Islet precursor cell (in vitro differentiated cells): ENCODE measurements around the gene TPGS1.

ENCODE experiments used
- DNase-seq: peaks from one replicate; pipeline ENCODE4 v3.0.0-alpha.2; 2018

Gene TPGS1

GRCh38 chr19:496112-496665, 11.1 kb upstream of the TPGS1 start, which contains the start of gene MADCAM1:
TSS of gene MADCAM1 (plus strand) at chr19:496486. CDS start at chr19:496500, 14 bp downstream.
- peak; percentile 42 for DNase-seq

GRCh38 chr19:496986-497385, 10.3 kb upstream of the TPGS1 start:
- no peak for DNase-seq

- no peak for DNase-seq
Observed at GRCh38 chr19:497491-497868, 9.8 kb upstream of the TPGS1 start.

GRCh38 chr19:497869-498510, 9.3 kb upstream of the TPGS1 start:
- peak; percentile 64 for DNase-seq

GRCh38 chr19:498511-498891, 8.8 kb upstream of the TPGS1 start:
- peak; percentile 51 for DNase-seq

- peak; percentile 49 for DNase-seq
Observed at GRCh38 chr19:498977-499623, 8.2 kb upstream of the TPGS1 start.

- peak; percentile 48 for DNase-seq
Observed at GRCh38 chr19:501646-502045, 5.7 kb upstream of the TPGS1 start.

GRCh38 chr19:504616-505015, 2.7 kb upstream of the TPGS1 start:
- peak; percentile 47 for DNase-seq

- peak; percentile 96 for DNase-seq
Observed at GRCh38 chr19:506404-507285, 652 bp upstream of the TPGS1 start.

- DNase-seq, result no peak
Observed at GRCh38 chr19:508204-509150, 1.2 kb downstream of the TPGS1 start.

- DNase-seq, result peak; percentile 96
Observed at GRCh38 chr19:510606-511100, 3.4 kb downstream of the TPGS1 start.

- peak; percentile 97 for DNase-seq
Observed at GRCh38 chr19:511101-511851, 4.0 kb downstream of the TPGS1 start.

GRCh38 chr19:512547-513365, 5.5 kb downstream of the TPGS1 start:
- DNase-seq, result peak; percentile 70

- no peak for DNase-seq
Observed at GRCh38 chr19:513368-514165, 6.3 kb downstream of the TPGS1 start.

GRCh38 chr19:514166-514663, 6.9 kb downstream of the TPGS1 start:
- DNase-seq, result no peak

GRCh38 chr19:517721-518597, 10.7 kb downstream of the TPGS1 start:
- DNase-seq, result peak; percentile 93

- peak; percentile 87 for DNase-seq
Observed at GRCh38 chr19:518598-519231, 11.4 kb downstream of the TPGS1 start.

- no peak for DNase-seq
Observed at GRCh38 chr19:519449-519865, 12.2 kb downstream of the TPGS1 start.
